ENCODE data around the gene FRMPD2.

GRCh38 chr10:48231699-48232315, 42.7 kb downstream of the FRMPD2 start:
- no peak for TF ChIP-seq GATA2 (IDR thresholded peaks at IDR 0.05; ENCODE audit: low read depth, low read length)
- TF ChIP-seq GATA3 (IDR thresholded peaks at IDR 0.05; ENCODE audit: low read depth, low read length) = no peak
